ENCODE results near the gene NCKAP5.

DNA sequence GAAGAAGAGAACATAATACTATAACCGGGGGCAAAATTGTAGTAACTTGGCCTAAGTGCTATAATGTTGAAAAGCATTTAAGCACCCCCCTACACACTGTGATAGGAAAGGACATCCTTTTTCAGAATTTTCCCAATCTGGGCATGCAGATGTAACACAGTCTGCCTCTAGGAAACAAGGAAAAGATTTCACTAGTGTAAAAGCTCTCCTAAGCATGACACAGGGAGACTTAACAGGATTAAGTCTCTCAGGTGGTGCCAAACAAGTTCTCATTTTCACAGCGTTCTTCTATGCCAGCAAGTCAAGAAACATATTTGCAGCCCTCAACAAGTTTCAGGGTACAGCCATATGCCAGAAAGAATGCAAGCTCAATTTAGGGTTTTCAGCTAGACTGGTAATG lies 53.0 kb downstream of the NCKAP5 start:
- no peak for TF ChIP-seq POLR2A (IDR thresholded peaks at IDR 0.05)
- TF ChIP-seq, protein P1, sequence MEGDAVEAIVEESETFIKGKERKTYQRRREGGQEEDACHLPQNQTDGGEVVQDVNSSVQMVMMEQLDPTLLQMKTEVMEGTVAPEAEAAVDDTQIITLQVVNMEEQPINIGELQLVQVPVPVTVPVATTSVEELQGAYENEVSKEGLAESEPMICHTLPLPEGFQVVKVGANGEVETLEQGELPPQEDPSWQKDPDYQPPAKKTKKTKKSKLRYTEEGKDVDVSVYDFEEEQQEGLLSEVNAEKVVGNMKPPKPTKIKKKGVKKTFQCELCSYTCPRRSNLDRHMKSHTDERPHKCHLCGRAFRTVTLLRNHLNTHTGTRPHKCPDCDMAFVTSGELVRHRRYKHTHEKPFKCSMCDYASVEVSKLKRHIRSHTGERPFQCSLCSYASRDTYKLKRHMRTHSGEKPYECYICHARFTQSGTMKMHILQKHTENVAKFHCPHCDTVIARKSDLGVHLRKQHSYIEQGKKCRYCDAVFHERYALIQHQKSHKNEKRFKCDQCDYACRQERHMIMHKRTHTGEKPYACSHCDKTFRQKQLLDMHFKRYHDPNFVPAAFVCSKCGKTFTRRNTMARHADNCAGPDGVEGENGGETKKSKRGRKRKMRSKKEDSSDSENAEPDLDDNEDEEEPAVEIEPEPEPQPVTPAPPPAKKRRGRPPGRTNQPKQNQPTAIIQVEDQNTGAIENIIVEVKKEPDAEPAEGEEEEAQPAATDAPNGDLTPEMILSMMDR (IDR thresholded peaks at IDR 0.05), result no peak
